Parathyroid adenoma (tissue), 2 donors: ENCODE results near the gene VPS13D.

Experiments
- H2AFZ ChIP-seq: fragments of 300-600 bp; sonication (generic); one replicate; pipeline ENCODE4 v1.7.0; 2017; ENCODE audit warnings: antibody characterized with exemption, mild to moderate bottlenecking
- H3K27ac ChIP-seq: fragments of 300-600 bp; sonication (generic); one replicate; pipeline ENCODE4 v1.7.0; 2017
- H3K27me3 ChIP-seq: fragments of 300-600 bp; sonication (generic); one replicate; pipeline ENCODE4 v1.7.0; 2017; ENCODE audit warnings: low read length; ENCODE audit not compliant: control insufficient read depth, insufficient read depth
- H3K36me3 ChIP-seq: fragments of 300-600 bp; sonication (generic); one replicate; pipeline ENCODE4 v1.7.0; 2017; ENCODE audit warnings: low read length; ENCODE audit not compliant: control insufficient read depth, insufficient read depth
- H3K4me1 ChIP-seq: fragments of 300-600 bp; sonication (generic); one replicate; pipeline ENCODE4 v1.7.0; 2017; ENCODE audit warnings: control low read depth
- H3K4me2 ChIP-seq: fragments of 300-600 bp; sonication (generic); one replicate; pipeline ENCODE4 v1.7.0; 2017; ENCODE audit warnings: low read length
- H3K4me3 ChIP-seq: fragments of 300-600 bp; sonication (generic); one replicate; pipeline ENCODE4 v1.7.0; 2017; ENCODE audit warnings: low read depth, low read length
- H3K79me2 ChIP-seq: fragments of 300-600 bp; sonication (generic); one replicate; pipeline ENCODE4 v1.7.0; 2017; ENCODE audit warnings: control low read depth
- H3K9ac ChIP-seq: fragments of 300-600 bp; sonication (generic); one replicate; pipeline ENCODE4 v1.7.0; 2017; ENCODE audit warnings: mild to moderate bottlenecking
- H3K9me3 ChIP-seq: fragments of 300-600 bp; sonication (generic); one replicate; pipeline ENCODE4 v1.7.0; 2017; ENCODE audit warnings: low read length; ENCODE audit not compliant: control insufficient read depth
- TF ChIP-seq, protein P1 (sequence below): fragments of 300-600 bp; sonication (generic); IDR thresholded peaks from one replicate; pipeline ENCODE4 v1.7.0; 2017; ENCODE audit warnings: antibody characterized with exemption, mild to moderate bottlenecking
- donor health status: primary hyperparathyroidism.

VPS13D gene

DNA sequence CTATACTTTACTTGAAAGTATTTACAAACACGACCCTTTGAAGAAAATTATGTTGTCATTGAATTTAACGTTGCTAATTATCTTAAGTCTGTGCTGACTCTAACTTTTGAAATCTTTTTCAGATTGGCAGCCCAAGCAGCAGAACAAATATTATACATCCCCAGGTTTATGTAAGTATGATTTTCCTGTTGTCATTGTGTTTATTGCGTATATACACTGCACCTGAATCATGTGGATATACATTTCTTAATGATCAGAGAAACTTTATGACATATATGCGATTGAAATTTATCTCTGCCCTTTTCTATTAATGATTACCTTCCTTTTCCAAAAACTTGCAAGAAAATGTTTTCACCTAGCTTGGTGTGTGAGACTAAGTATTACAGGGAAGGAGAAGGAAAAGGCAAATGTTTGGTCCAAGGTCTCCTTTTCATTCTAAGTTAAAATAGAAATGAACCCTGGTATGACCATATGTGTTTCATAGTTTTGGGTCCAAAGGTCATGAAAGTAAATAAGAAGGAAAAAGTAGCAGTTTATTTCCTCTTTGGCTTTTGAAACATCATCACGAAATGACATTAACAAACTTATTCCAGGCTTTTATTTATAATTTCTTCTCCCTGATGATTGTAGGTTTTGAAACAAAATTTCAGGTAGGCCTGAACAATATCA, 116.8 kb downstream of the VPS13D start:
- Histone ChIP-seq H3K36me3 (peaks cover 4% of the 10 kb centered on the region), H3K9me3 (peaks cover 3% of the 10 kb centered on the region), H3K27ac (no peak overlapping the region), H3K9ac (no peak overlapping the region), H2AFZ (no peak overlapping the region), H3K4me1 (no peaks in the 10 kb centered on the region), H3K79me2 (no peaks in the 10 kb centered on the region), H3K27me3 (no peaks in the 10 kb centered on the region), H3K4me3 (no peak overlapping the region), H3K4me2 (no peak overlapping the region)
- TF ChIP-seq, protein P1, sequence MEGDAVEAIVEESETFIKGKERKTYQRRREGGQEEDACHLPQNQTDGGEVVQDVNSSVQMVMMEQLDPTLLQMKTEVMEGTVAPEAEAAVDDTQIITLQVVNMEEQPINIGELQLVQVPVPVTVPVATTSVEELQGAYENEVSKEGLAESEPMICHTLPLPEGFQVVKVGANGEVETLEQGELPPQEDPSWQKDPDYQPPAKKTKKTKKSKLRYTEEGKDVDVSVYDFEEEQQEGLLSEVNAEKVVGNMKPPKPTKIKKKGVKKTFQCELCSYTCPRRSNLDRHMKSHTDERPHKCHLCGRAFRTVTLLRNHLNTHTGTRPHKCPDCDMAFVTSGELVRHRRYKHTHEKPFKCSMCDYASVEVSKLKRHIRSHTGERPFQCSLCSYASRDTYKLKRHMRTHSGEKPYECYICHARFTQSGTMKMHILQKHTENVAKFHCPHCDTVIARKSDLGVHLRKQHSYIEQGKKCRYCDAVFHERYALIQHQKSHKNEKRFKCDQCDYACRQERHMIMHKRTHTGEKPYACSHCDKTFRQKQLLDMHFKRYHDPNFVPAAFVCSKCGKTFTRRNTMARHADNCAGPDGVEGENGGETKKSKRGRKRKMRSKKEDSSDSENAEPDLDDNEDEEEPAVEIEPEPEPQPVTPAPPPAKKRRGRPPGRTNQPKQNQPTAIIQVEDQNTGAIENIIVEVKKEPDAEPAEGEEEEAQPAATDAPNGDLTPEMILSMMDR = no peak

DNA sequence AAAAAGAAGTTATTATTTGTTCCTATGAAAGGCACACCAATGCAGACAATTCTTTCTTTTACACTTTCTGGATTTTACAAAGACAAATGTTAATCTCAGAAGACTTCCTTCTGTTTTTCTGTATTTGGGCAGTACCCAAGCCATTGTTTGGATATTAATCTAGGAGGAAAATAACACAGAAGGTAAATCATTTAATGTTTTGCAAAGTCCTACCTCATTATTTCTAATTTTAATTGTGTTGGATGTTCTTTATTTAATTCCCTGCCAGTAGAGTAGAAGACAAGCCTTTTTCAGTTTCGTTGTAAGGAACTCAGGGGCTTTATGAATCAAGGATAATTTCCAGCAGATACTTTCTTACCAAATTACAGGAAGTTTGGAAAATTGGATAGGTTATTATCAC, 118.3 kb downstream of the VPS13D start:
- TF ChIP-seq, protein P1 = no peak
- Histone ChIP-seq H3K79me2 (no peaks in the 10 kb centered on the region), H3K9ac (no peak overlapping the region), H3K27ac (no peak overlapping the region), H3K4me2 (no peak overlapping the region), H3K4me1 (no peaks in the 10 kb centered on the region), H3K36me3 (peaks cover 4% of the 10 kb centered on the region), H3K27me3 (no peaks in the 10 kb centered on the region), H2AFZ (no peak overlapping the region), H3K9me3 (peaks cover 3% of the 10 kb centered on the region), H3K4me3 (no peak overlapping the region)

DNA sequence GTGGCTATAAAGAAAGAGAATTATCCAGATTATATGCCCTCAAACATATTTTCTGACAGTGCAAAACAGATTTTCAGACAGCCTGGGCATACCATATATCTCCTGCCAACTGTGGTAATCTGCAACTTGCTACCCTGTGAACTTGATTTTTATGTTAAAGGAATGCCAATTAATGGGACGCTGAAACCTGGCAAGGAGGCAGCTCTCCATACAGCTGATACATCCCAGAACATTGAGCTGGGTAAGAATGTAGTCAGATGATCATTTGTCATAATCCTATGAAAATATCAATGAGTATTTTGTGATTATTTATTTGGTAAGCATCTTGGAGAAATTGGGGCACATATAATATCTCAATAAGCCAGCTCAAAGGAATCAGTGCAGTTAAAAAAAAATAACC, 124.2 kb downstream of the VPS13D start:
- H3K4me3 ChIP-seq = no peak overlapping the region
- peaks cover 3% of the 10 kb centered on the region for H3K9me3 ChIP-seq
- H3K9ac ChIP-seq = no peak overlapping the region
- H2AFZ ChIP-seq = no peak overlapping the region
- H3K79me2 ChIP-seq = no peaks in the 10 kb centered on the region
- H3K4me1 ChIP-seq = no peaks in the 10 kb centered on the region
- H3K36me3 ChIP-seq = peaks cover 4% of the 10 kb centered on the region
- no peaks in the 10 kb centered on the region for H3K27me3 ChIP-seq
- H3K27ac ChIP-seq = no peak overlapping the region
- TF ChIP-seq, protein P1 = no peak
- H3K4me2 ChIP-seq = no peak overlapping the region

DNA sequence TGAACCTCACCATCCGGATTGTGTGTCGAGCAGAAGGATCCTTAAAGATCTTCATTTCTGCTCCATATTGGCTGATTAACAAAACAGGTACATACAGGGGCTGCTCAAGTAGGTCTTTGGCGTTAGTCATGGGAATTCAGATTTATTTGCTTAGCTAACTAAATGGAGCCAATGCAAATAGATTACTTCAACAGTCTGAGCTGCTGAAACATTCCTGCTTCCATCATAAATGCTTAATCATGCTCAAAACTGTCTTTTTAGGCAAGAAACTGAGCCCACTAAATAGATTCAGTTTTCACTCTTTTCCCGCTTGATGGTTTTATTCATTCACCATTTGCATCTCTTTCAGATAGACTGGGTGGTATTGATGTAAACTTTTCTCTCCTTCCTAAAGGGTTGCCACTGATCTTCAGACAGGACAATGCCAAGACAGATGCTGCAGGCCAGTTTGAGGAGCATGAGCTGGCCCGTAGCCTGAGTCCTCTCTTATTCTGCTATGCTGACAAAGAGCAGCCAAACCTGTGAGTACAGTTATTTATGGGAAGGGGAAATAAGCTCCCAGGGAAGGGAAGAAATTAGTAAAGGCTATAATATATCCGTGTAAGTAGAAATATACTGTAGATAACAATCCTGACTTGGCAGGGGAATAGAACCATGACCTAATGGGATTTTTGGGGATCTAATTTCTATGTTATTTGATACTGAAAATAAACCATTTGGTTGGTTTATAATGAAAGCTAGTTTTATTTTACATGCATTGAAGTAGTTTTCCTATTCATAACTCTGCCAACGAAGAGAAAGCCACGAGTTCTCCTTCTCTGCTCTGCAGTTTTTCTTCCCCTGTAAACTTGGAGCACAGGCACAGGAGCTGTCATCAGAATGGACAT, 126.4 kb downstream of the VPS13D start:
- H3K4me3 ChIP-seq = no peak overlapping the region
- H2AFZ ChIP-seq = no peak overlapping the region
- TF ChIP-seq, protein P1 = no peak
- no peaks in the 10 kb centered on the region for H3K36me3 ChIP-seq
- H3K79me2 ChIP-seq = no peaks in the 10 kb centered on the region
- H3K4me1 ChIP-seq = no peaks in the 10 kb centered on the region
- H3K27ac ChIP-seq = no peak overlapping the region
- no peaks in the 10 kb centered on the region for H3K9me3 ChIP-seq
- peak overlapping the region; percentile 8 for H3K4me2 ChIP-seq
- H3K9ac ChIP-seq = no peak overlapping the region
- no peaks in the 10 kb centered on the region for H3K27me3 ChIP-seq
